ENCODE data around the gene SH3YL1.
"Not testable (repeated sequence)": the region's sequence is repeated elsewhere in the genome, so short reads cannot be mapped to it uniquely, and the experiment has no call there.

The SH3YL1 gene

DNA sequence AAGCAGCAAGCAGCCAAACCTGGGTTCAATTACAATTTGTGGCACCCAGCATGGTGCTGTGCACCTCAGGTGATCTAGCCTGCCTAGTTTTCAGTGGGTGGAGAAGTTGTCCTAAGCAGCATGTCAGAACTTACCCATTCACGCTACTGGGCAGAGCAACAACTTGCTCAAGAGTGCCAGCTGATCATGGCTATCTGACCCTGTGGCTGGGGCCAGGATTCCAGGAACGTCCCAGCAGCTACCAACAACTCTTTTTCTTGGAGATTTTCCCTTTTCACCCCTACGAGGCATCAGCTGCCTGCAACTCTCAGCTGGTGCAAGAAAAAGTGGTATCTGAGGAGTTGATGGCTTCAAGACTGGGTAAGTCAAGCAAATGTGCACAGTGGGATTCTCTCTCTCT is 83.5 kb downstream of the SH3YL1 start:
- DNase-seq (ENCODE audit: low read depth): no peak

DNA sequence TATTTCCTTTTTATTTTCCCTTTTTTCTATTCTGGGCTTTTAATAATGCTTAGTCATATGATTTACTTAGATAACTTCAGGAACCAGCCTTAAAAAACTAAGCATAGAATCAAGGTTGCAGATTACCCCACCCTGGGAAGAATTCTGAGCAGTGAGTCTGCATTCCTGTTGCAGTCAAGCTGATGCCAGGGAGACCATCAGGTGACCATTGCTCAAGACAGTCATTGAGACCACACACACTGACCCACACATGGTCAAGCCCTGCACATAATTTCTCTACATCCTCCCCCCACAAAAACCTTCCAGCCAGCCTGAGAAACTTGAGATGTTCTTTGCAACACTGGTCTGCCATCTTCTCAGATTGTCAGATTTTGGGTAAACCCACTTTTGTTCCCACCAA is 83.9 kb downstream of the SH3YL1 start:
- no peak for DNase-seq (ENCODE audit: low read depth)

DNA sequence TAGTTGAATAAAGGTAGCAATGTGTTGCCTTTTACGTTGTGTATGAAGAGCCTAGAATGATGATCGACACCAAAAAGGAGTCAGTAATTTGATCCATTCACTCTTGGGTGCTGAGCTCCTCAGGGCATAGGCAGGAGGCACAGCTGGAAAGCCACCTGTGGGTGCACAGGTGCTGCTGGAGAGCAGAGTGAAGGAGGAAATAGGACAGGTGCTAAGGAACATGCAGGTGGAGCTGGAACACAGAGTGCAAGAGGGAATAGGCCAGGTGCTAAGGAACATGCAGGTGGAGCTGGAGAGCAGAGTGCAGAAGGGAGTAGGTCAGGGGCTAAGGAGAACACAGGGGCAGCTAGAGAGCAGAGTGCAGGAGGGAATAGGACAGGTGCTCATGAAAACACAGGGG is 86.1 kb downstream of the SH3YL1 start:
- no peak for DNase-seq (ENCODE audit: low read depth)

DNA sequence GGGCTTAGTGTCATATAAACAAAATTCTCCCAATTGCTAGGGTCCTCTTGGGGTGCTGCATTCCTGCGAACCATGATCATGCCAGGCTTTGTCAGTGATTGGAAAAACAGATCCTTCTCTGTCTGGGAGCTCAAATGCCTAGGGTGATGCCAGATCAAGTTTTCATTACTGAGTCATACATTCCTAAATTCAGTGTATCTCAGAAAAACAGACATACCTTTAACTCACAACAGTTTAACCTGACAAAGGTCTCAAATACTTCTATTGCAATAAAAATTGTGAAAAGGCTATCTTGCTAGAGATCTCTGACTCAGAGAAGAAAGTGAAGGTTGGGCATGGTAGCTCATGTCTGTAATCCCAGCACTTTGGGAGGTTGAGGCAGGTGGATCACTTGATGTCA is 86.9 kb downstream of the SH3YL1 start:
- DNase-seq (ENCODE audit: low read depth): no peak

DNA sequence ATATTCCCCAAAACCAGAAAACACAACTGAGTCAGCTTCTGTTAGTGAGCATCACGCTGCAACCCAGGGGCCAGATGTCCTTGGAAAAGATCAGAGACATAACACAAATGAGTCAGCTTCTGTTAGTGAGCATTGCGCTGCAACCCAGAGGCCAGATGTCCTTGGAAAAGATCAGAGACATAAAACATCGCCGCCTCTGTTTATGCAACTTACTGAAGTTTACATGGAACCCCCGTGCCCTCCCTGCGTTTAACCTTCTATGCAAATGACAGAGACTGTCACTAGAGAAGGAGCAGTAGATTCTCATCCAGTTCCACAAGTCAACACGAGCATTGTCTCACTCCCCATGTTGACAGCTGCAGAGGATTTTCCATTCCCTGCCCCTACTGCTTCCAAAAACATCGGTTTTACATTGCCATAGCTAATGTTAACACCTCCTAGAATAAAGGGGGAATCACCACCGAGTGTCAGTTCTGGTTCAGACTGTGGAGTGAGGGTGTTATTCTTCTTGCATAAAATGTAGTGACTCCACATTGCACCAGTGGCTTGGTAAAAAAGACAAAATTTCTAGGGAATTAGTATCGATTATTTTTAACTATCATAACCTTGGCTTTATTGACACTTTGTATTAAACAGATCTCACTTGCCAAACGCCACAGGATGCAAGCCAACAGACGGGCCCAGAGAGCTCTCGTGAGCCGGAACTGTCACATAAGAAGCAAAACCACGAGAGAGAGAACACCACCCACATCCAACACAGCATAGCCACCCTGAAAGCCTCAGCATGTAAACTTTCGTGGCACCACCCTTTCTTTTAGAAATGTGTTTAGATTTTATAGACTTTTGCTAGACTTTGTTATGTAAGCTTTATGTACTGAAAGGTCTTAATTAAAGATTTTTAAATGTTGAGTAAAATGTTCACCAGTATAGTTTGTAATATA is 87.7 kb downstream of the SH3YL1 start:
- no peak for DNase-seq (ENCODE audit: low read depth)

DNA sequence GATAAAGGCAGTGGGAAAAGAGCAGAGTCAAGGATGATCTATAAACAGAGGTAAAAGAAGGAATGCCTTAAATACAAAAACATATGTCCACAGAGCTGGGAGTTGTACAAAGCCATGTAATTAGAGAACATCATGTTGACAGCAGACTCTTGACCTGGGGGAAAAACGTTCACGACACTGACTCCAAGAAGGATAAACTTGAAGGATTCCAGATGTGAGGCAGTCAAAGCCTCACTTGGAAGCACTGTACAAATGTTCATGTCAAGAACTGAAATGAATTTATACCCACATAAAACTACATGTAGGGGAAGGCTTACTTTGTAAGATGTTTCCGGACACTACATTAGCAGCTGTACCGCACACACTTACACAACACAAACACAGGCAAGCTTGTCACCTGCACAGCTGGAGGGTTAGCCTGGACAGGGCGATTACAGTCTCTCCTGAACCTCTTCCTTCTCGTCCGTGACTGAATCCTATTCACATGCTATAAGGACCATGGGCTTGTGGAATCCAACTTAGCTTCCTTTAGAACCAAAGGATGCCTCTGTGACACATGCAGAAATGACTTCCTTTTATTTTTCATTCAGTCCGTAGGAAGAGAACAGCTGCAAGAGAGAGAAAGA is 88.6 kb downstream of the SH3YL1 start:
- no peak for DNase-seq (ENCODE audit: low read depth)

DNA sequence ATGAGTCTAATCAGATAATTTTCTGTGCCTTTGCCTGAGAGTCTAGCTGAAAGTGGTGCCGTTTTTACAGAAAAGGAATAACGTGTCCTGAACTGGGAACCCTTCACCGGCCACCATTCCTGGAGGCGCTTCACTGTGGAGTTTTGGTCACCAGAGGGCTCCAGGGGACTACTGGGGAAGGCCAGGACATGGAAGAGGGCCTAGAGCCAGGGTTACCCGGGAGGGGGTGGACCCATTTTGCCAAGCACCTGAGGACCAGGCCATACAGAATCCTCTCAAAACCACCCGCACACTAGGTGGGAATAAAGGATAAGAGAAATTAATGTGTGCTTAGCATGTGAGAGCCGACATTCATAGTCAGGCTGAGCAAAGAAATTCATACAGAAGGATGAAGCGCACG is 91.7 kb downstream of the SH3YL1 start:
- not testable (repeated sequence) for DNase-seq (ENCODE audit: low read depth)

DNA sequence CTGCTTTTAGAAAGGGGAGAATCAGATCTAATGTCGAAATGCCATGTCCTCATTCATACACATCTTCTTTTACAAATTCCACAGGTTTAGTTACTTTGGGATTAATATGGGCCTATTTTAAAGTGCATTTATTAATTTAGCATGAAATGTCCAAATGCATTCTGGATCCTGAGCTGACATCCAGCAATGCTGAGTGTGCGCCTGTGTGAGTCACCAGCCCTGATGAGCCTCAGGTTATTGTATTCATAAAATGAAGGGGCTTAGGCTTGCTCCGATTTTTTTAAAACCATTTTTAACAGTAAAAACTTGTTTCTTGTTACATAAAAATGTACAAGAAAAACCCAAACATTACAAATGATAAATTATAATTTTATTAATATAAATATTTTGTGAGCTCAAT is 94.1 kb downstream of the SH3YL1 start:
- no peak for DNase-seq (ENCODE audit: low read depth)

Data from GM04503 (cell line).